Measurements from ENCODE around the gene KLF16.

KLF16 gene

GRCh38 chr19:1832046-1832663 lies 31.2 kb downstream of the KLF16 start:
- DNase-seq (ENCODE audit: low read depth): no peak
- no peak for TF ChIP-seq CTCF (IDR thresholded peaks at IDR 0.05; ENCODE audit: low read depth, low read length, missing control alignments)
- in situ Hi-C loops (cut with HindIII; ENCODE audit: low sequenced_read_pairs): no loop called here
- no peak overlapping the region for H3K4me3 ChIP-seq (ENCODE audit: low read depth, low read length)

DNA sequence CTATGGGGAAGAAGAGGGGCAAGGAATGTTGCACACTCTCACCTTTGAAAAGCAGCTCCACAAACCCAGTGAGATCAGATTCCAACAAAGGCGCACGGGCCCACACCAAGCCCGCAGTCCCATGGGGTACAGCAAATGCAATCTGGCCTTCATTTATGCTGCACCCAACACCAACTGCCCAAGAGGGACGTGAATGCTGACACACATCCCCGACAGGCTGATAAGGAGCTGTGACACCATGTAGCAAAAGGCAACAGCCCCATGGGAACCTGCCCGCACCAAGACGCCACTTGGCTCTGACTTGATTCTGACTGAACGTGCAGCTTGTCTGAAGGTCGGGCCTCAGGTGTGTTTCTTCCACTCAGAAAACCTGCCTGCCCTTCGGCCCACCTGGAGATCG lies 32.4 kb downstream of the KLF16 start:
- TF ChIP-seq CTCF (IDR thresholded peaks at IDR 0.05; ENCODE audit: low read depth, low read length, missing control alignments): no peak

GRCh38 chr19:1830568-1830967 lies 32.8 kb downstream of the KLF16 start:
- in situ Hi-C loops (cut with HindIII; ENCODE audit: low sequenced_read_pairs): no loop called here
- DNase-seq (ENCODE audit: low read depth): no peak
- TF ChIP-seq CTCF (IDR thresholded peaks at IDR 0.05; ENCODE audit: low read depth, low read length, missing control alignments): no peak
- H3K4me3 ChIP-seq (ENCODE audit: low read depth, low read length): no peak overlapping the region

More for the DNA sequence above, 32.4 kb downstream of the KLF16 start:
- DNase-seq (ENCODE audit: low read depth): no peak
- H3K4me3 ChIP-seq (ENCODE audit: low read depth, low read length): no peak overlapping the region
- in situ Hi-C loops (cut with HindIII; ENCODE audit: low sequenced_read_pairs): no loop called here

GRCh38 chr19:1829958-1830357 lies 33.4 kb downstream of the KLF16 start:
- no peak overlapping the region for H3K4me3 ChIP-seq (ENCODE audit: low read depth, low read length)
- in situ Hi-C loops (cut with HindIII; ENCODE audit: low sequenced_read_pairs): no loop called here
- DNase-seq (ENCODE audit: low read depth): no peak
- TF ChIP-seq CTCF (IDR thresholded peaks at IDR 0.05; ENCODE audit: low read depth, low read length, missing control alignments): no peak

GRCh38 chr19:1828279-1829238 lies 34.8 kb downstream of the KLF16 start:
- in situ Hi-C loops (cut with HindIII; ENCODE audit: low sequenced_read_pairs): no loop called here
- no peak for DNase-seq (ENCODE audit: low read depth)
- no peak for TF ChIP-seq CTCF (IDR thresholded peaks at IDR 0.05; ENCODE audit: low read depth, low read length, missing control alignments)
- H3K4me3 ChIP-seq (ENCODE audit: low read depth, low read length): no peak overlapping the region

DNA sequence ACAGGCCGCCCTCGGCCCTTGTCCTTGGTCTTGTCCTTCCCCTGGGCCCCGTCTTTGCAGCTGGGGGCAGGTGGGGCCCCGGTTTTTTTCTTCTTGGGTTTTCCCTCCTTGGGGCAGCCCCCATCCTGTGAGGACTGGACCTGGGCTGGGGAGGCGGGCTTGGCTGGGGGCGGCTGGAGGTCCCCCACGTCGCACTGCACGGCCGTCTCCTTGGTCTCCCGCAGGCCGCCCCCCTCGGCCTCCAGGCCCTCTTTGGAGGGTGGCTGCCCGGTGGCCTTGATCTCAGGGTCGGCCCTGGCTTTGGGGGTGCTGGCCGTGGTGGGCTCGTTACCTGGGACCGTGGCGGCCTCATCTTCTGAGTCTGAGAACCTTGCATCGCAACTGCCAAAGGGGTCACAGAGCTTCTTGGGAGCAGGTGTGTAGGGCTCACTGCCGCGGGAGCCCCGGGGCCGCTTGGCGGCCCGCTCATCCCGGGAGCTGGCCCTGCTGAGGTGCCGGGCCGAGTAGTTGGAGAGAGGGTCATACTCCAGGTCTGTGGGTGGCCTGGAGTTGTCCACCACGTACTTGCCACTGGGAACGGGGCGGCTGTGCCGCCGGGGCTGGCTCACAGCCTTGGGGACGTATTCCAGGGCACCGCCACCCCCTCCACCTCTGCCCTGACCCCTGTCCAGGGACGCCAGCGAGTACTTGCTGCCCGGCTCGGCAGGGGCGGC lies 35.7 kb downstream of the KLF16 start:
- in situ Hi-C loops (cut with HindIII; ENCODE audit: low sequenced_read_pairs): no loop called here
- no peak for TF ChIP-seq CTCF (IDR thresholded peaks at IDR 0.05; ENCODE audit: low read depth, low read length, missing control alignments)
- no peak for DNase-seq (ENCODE audit: low read depth)
- H3K4me3 ChIP-seq (ENCODE audit: low read depth, low read length): no peak overlapping the region

Data from astrocyte of the cerebellum (primary cell).